ENCODE data around the gene DBP.
"Not testable (repeated sequence)": the region's sequence is repeated elsewhere in the genome, so short reads cannot be mapped to it uniquely, and the experiment has no call there.

The DBP gene

GRCh38 chr19:48636859-48637448, at the start of gene DBP:
Gene DBP (minus strand): TSS chr19:48637379. CDS start chr19:48636994, 385 bp downstream.
- DNase-seq = peak; percentile 66

- DNase-seq = not testable (repeated sequence)
These were observed 49.5 kb upstream of the DBP start for GRCh38 chr19:48686637-48687036.

- DNase-seq = no peak
These were observed 48.9 kb upstream of the DBP start for GRCh38 chr19:48686088-48686487.

- DNase-seq = no peak
These were observed 48.4 kb upstream of the DBP start for GRCh38 chr19:48685583-48685982.

GRCh38 chr19:48683349-48683748, 46.2 kb upstream of the DBP start:
- DNase-seq = no peak

- no peak for DNase-seq
These were observed 43.9 kb upstream of the DBP start for GRCh38 chr19:48681127-48681470.

DNA sequence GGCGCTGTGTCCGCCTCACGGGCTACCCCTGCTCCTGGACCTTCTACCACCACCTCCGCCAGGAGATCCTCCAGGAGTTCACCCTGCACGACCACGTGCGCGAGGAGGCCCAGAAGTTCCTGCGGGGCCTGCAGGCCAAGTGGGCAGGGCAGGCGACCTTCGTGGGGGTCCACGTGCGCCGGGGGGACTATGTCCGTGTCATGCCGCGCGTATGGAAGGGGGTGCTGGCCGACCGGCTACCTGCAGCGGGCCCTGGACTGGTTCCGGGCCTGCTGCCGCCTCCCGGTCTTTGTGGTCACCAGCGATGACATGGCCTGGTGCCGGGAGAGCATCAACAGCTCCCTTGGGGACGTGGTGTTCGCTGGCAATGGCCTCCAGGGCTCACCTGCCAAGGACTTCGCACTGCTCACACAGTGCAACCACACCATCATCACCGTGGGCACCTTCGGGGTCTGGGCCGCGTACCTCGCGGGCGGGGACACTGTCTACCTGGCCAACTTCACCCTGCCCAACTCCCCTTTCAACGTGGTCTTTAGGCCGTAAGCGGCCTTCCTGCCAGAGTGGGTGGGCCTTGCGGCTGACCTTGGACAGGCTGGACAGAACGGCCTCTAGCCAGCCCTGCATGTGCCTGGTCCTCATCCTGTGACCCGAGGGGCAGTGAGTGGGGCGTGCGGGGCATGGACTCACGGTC, 43.4 kb upstream of the DBP start:
- DNase-seq = no peak

GRCh38 chr19:48680006-48680405, 42.8 kb upstream of the DBP start:
- DNase-seq = not testable (repeated sequence)

- no peak for DNase-seq
These were observed 41.0 kb upstream of the DBP start for GRCh38 chr19:48678201-48678600.

GRCh38 chr19:48676887-48677286, 39.7 kb upstream of the DBP start:
- no peak for DNase-seq

- DNase-seq = no peak
These were observed 39.3 kb upstream of the DBP start for GRCh38 chr19:48676487-48676886.

DNA sequence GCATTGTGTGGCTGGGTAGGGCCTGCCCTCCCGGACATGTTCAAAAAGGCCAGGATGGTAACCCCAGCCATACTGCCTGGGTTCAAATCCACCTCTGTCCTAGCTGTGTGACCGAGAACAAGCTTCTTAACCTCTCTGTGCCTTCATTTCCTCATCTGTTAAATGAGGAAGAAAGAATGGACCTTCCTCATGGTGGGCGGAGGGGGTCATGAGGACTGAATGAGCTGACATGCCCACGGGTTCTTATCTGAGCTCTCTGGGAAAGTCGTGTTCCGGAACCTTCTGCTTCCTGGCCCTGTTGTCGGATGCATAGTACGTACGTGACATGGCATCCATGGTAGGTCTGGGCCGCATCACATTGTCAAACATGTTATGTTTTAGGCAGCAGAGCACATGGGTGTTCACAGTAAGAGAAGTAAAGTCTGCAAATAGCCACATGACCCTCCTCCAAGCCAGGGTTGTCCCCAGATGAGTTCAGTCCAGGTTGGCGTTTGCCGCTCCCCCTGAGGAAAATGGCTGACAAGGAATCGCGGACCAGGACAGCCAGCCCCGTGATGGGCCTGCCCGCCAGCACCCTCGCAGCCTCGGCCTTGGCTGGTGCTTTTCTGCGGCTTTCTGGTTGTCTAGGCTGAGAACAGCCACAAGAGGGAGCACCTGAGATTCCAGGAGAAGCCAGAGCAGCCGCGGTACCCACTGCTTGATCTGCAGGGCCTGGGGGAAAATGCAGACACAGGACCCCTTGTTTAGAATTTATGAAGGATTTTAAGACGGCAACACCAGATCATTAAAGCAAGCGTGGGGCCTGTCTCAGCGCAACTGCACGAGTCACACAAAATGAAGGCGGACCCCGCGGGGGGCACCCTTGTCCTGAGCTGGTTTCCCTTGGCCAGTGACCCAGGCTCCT, 38.0 kb upstream of the DBP start:
- peak; percentile 96 for DNase-seq

DNA sequence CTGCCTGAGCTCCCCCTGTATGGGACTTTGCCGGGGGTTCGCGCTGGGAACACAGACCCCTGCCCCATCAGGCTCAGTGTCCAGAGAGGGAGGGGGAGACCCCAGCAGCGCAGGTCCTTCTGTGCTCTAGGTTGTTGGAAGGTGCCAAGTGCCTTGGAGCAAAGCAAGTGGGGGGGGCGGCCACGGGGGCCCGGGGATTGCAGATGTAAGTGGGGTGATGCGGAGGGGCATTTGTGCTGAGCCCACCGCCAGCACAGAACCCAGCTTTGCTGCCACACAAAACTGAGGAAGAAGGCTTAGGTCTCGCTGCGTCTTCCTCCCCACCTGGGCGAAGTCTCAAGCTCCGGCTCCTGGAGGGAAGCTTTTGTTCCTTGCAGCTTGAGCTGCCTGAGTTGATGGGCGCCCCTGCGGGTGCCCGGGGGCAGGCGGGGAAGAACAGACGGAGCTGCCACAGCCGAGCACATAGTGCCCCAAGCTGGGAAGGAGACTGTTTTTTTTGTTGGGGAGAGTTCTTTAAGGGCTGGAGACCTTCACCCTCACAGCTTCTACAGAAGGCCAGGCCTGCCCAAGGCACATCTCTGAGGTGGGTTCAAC, 37.1 kb upstream of the DBP start:
- DNase-seq = no peak

DNA sequence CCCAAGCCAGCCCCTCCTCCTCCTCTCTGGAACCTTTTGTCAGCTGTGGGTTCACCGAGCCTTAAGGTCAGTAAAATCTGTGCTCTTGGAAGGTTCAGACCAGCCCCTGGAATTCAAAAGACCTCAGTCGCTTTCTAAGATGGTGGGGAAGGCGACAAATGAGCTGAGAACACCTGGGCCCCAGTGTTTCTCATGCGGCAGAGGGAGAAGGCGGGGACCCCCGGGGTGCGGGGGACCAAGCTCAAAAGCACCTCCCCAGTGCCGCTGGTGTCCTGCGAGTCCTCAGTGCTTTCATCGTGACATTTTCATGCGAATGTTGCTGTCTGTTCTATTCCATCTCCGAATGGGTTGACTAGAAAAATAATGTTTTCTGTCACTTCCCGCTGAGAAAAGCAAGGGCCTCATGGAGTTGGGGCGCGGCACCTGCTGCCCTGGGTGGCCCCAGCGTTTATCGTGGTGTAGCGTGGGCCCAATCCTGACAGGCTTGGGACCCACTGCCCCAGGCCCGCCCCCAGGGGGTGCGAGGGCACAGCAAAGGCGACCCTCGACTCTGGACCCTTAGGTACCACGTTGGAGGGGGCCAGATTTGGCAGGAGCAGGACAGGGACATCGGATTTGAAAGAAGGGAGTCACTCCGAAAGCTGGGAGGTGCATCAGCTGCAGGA, 36.4 kb upstream of the DBP start:
- DNase-seq = no peak

DNA sequence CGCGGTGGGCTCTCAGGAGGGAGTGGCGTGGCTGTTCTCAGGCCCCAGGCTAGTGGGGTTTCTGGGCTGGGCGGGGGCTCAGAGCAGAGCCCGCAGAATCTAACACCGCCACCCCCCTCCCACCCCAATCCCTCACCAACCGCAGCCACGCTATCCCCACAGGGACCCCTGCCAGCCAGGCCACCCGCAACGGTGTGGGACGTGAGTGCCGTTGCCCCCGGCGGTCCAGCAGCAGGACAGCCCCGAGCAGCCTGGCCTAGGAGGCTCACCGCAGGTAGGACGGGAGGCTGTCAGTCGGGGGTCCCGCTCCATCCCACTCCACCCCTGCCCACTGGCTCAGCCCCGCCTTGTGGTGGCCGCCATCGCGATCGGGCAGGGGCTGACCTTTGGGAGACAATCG, 35.8 kb upstream of the DBP start, which contains the start of gene NTN5:
TSS of gene NTN5 (minus strand) at position 24 of the 400 bp plus-strand sequence. CDS start 2,031 bp downstream, outside the sequence.
- DNase-seq = no peak

GRCh38 chr19:48671446-48671995, 34.3 kb upstream of the DBP start:
- DNase-seq = peak; percentile 85

- no peak for DNase-seq
These were observed 33.7 kb upstream of the DBP start for GRCh38 chr19:48670699-48671445.

GRCh38 chr19:48669903-48670668, 32.9 kb upstream of the DBP start:
- no peak for DNase-seq

DNA sequence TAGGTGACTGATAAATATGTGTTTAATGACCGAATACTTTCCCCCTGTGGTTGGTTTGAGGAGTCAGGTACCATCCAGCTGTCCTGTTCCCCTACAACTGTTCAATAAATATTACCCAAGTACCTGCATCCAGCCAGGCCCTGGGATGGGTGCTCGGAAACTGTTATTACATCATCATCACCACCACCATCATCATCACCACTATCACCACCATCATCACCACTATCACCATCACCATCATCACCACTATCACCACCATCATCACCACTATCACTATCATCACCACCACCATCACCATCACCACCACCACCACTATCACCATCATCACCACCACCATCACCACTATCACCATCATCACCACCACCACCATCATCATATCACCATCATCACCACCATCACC, 31.6 kb upstream of the DBP start:
- DNase-seq = no peak

GRCh38 chr19:48668332-48668731, 31.2 kb upstream of the DBP start:
- no peak for DNase-seq

- DNase-seq = no peak
These were observed 28.6 kb upstream of the DBP start for GRCh38 chr19:48665786-48666185.
